Osteocyte (in vitro differentiated cells): ENCODE measurements around the gene TGFBI. TPM values are rescaled to one million over a fixed set of nuclear protein-coding genes. Genes with fewer than 3 reads are reported as not detected.

Experiments
- DNase-seq: peaks from one replicate; pipeline ENCODE4 v3.0.0; 2021; ENCODE audit warnings: mixed read lengths; ENCODE audit not compliant: unreplicated experiment; ENCODE audit errors: extremely low spot score
- H3K27ac Mint-ChIP-seq: one replicate; pipeline ENCODE4 v1.8.0; 2021; ENCODE audit warnings: mild to moderate bottlenecking, mixed read lengths; ENCODE audit not compliant: unreplicated experiment
- H3K27me3 Mint-ChIP-seq: one replicate; pipeline ENCODE4 v1.8.0; 2021; ENCODE audit warnings: mixed read lengths; ENCODE audit not compliant: unreplicated experiment
- H3K36me3 Mint-ChIP-seq: one replicate; pipeline ENCODE4 v1.8.0; 2021; ENCODE audit warnings: mixed read lengths; ENCODE audit not compliant: unreplicated experiment
- H3K4me1 Mint-ChIP-seq: one replicate; pipeline ENCODE4 v1.8.0; 2021; ENCODE audit warnings: mixed read lengths; ENCODE audit not compliant: unreplicated experiment
- H3K4me3 Mint-ChIP-seq: one replicate; pipeline ENCODE4 v1.8.0; 2021; ENCODE audit warnings: mild to moderate bottlenecking, moderate library complexity, mixed read lengths; ENCODE audit not compliant: unreplicated experiment
- H3K9me3 Mint-ChIP-seq: one replicate; pipeline ENCODE4 v1.8.0; 2021; ENCODE audit warnings: mixed read lengths; ENCODE audit not compliant: unreplicated experiment
- total RNA-seq: library from RNA; stranded (reverse); gene quantifications from 2 replicates; pipeline ENCODE4 v1.2.1, GENCODE V29; 2021
- TF ChIP-seq, protein P1 (sequence below): fragments of 200-600 bp; sonication (generic); IDR thresholded peaks from 2 replicates; pipeline ENCODE4 v1.5.0; 2021; ENCODE audit warnings: antibody characterized with exemption, mild to moderate bottlenecking, moderate library complexity

TGFBI gene
- total RNA-seq, 1 donor from 2014 or later: 267 TPM

GRCh38 chr5:136023958-136024541, 4.7 kb upstream of the TGFBI start:
- Mint-ChIP-seq H3K4me3 (no peak overlapping the region), H3K27ac (peak overlapping the region; percentile 94), H3K4me1 (peaks cover 87% of the 10 kb centered on the region), H3K9me3 (no peaks in the 10 kb centered on the region), H3K27me3 (no peaks in the 10 kb centered on the region), H3K36me3 (peaks cover 3% of the 10 kb centered on the region)
- TF ChIP-seq, protein P1, sequence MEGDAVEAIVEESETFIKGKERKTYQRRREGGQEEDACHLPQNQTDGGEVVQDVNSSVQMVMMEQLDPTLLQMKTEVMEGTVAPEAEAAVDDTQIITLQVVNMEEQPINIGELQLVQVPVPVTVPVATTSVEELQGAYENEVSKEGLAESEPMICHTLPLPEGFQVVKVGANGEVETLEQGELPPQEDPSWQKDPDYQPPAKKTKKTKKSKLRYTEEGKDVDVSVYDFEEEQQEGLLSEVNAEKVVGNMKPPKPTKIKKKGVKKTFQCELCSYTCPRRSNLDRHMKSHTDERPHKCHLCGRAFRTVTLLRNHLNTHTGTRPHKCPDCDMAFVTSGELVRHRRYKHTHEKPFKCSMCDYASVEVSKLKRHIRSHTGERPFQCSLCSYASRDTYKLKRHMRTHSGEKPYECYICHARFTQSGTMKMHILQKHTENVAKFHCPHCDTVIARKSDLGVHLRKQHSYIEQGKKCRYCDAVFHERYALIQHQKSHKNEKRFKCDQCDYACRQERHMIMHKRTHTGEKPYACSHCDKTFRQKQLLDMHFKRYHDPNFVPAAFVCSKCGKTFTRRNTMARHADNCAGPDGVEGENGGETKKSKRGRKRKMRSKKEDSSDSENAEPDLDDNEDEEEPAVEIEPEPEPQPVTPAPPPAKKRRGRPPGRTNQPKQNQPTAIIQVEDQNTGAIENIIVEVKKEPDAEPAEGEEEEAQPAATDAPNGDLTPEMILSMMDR: no peak
- DNase-seq: no peak

DNA sequence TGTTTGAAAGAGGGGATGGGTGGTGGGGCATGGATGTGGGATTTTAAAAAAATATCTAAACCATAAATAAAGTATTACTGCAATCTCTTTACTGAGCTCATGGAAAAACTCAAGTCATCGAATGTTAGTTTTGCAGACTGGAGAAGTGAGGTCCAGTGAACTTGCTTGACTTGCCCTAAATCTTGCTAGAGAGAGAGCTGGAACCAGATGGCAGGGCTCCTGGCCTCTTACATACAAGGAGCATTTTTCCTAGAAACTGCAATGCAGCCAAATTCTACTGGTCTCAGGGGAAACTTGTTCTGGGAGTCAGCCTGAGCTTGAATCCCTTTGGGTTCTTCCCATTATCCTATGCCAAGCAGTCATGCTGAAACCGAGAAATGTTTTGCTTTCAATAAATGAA, 2.9 kb upstream of the TGFBI start:
- H3K27ac Mint-ChIP-seq: peak overlapping the region; percentile 94

DNA sequence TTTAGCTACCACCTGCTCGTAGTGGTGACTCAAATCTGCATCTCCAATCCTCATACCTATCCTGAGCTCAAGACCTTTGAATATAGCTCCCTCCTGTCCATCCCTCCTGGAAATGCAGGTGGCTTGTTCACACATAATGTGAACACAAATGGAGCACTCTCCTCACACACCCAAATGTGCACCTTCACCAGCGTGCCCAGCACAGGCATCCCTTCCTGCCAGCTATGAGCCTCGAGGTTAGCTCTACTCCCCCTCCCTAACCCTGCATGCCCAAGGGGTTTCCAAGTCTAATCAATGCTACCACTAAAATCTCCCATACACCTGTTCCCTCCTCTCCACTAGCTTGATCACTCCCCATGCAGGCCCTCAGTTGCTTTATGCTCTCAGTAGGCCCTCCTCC, 2.2 kb upstream of the TGFBI start:
- TF ChIP-seq, protein P1: no peak
- DNase-seq: no peak
- Mint-ChIP-seq H3K9me3 (no peaks in the 10 kb centered on the region), H3K27ac (peak overlapping the region; percentile 54), H3K27me3 (no peaks in the 10 kb centered on the region), H3K36me3 (peaks cover 3% of the 10 kb centered on the region), H3K4me1 (peaks cover 85% of the 10 kb centered on the region), H3K4me3 (no peak overlapping the region)

More for the DNA sequence above, 2.9 kb upstream of the TGFBI start:
- H3K36me3 Mint-ChIP-seq: peaks cover 3% of the 10 kb centered on the region
- H3K4me1 Mint-ChIP-seq: peaks cover 84% of the 10 kb centered on the region
- DNase-seq: no peak
- TF ChIP-seq, protein P1: no peak
- no peaks in the 10 kb centered on the region for H3K9me3 Mint-ChIP-seq
- H3K4me3 Mint-ChIP-seq: no peak overlapping the region
- no peaks in the 10 kb centered on the region for H3K27me3 Mint-ChIP-seq

- H3K4me3 Mint-ChIP-seq: no peak overlapping the region
- TF ChIP-seq, protein P1: no peak
- H3K9me3 Mint-ChIP-seq: no peaks in the 10 kb centered on the region
- peaks cover 85% of the 10 kb centered on the region for H3K4me1 Mint-ChIP-seq
- H3K27ac Mint-ChIP-seq: no peak overlapping the region
- no peak for DNase-seq
- H3K36me3 Mint-ChIP-seq: peaks cover 3% of the 10 kb centered on the region
- no peaks in the 10 kb centered on the region for H3K27me3 Mint-ChIP-seq
Measured at GRCh38 chr5:136027311-136027710, 1.5 kb upstream of the TGFBI start.

GRCh38 chr5:136028090-136028489, 698 bp upstream of the TGFBI start:
- Mint-ChIP-seq H3K4me3 (no peak overlapping the region), H3K27ac (no peak overlapping the region), H3K36me3 (peaks cover 4% of the 10 kb centered on the region), H3K9me3 (no peaks in the 10 kb centered on the region), H3K27me3 (no peaks in the 10 kb centered on the region), H3K4me1 (peaks cover 83% of the 10 kb centered on the region)
- TF ChIP-seq, protein P1: no peak
- no peak for DNase-seq
